Common myeloid progenitor, CD34-positive (primary cell): Measurements from ENCODE around the gene SLC13A5.
A peak's percentile ranks its signal among the peaks of the same experiment; 100 is the strongest.

Experiments used
- CTCF ChIA-PET: fragments of 350-600 bp; sonication (Branson Sonifier 250); formaldehyde crosslinking; loops from one replicate; lab custom pipeline; 2021; ENCODE audit warnings: antibody characterized with exemption; lab: Charles Lee
- POLR2A ChIA-PET: fragments of 350-600 bp; sonication (Branson Sonifier 250); formaldehyde crosslinking; loops from one replicate; lab custom pipeline; 2021; ENCODE audit warnings: antibody characterized with exemption; lab: Charles Lee
- DNase-seq, 3 donors: peaks; one replicate each; pipeline versions ENCODE4 v3.0.0 to v3.0.0-alpha.2; 2013
- H3K27ac ChIP-seq, 2 experiments: 1 replicate in 1 of 2; 2 replicates in 1 of 2; pipeline ENCODE4 v1.7.0; 2013; ENCODE audit warnings: inconsistent platforms in 2 of 2, low read length in 2 of 2, mild to moderate bottlenecking in 2 of 2, low read depth in 1 of 2, moderate library complexity in 1 of 2; ENCODE audit not compliant: severe bottlenecking in 2 of 2, insufficient read depth in 1 of 2, poor library complexity in 1 of 2
- H3K27me3 ChIP-seq, 5 experiments: replicated peaks in 2 of 5; 1 replicate in 3 of 5; 2 replicates in 2 of 5; pipeline versions ENCODE4 v1.6.1 to v1.7.0; 2013; ENCODE audit warnings: low read length in 4 of 5, mild to moderate bottlenecking in 2 of 5, moderate library complexity in 2 of 5, inconsistent platforms in 1 of 5; ENCODE audit not compliant: insufficient read depth in 5 of 5, control insufficient read depth in 4 of 5
- H3K36me3 ChIP-seq, 4 experiments: 1 replicate in 2 of 4; 2 replicates in 2 of 4; pipeline versions ENCODE4 v1.6.1 to v1.7.0; 2013; ENCODE audit warnings: low read length in 3 of 4, control low read depth in 1 of 4, mild to moderate bottlenecking in 1 of 4; ENCODE audit not compliant: control insufficient read depth in 4 of 4, insufficient read depth in 4 of 4
- H3K4me1 ChIP-seq, 4 experiments: 1 replicate in 3 of 4; 2 replicates in 1 of 4; pipeline versions ENCODE4 v1.6.1 to v1.7.1; 2013; ENCODE audit warnings: low read length in 3 of 4, mild to moderate bottlenecking in 3 of 4, control low read depth in 1 of 4, inconsistent platforms in 1 of 4, moderate library complexity in 1 of 4; ENCODE audit not compliant: control insufficient read depth in 4 of 4, insufficient read depth in 4 of 4; ENCODE audit errors: control extremely low read depth in 1 of 4
- H3K4me3 ChIP-seq, 7 experiments: 1 replicate in 4 of 7; 2 replicates in 3 of 7; pipeline versions ENCODE4 v1.5.1 to v1.7.0; 2013; ENCODE audit warnings: mild to moderate bottlenecking in 7 of 7, low read length in 6 of 7, moderate library complexity in 6 of 7, inconsistent platforms in 2 of 7, low read depth in 2 of 7, control low read depth in 1 of 7; ENCODE audit not compliant: insufficient read depth in 4 of 7, control insufficient read depth in 1 of 7; ENCODE audit errors: extremely low read depth in 1 of 7
- H3K9me3 ChIP-seq, 5 experiments: 1 replicate in 4 of 5; 2 replicates in 1 of 5; pipeline versions ENCODE4 v1.6.1 to v1.7.1; 2013; ENCODE audit warnings: low read length in 4 of 5, mild to moderate bottlenecking in 2 of 5, inconsistent platforms in 1 of 5, low read depth in 1 of 5, moderate library complexity in 1 of 5; ENCODE audit not compliant: control insufficient read depth in 4 of 5, insufficient read depth in 2 of 5; ENCODE audit errors: control extremely low read depth in 1 of 5
- WGBS: methylation state at CpG from one replicate; pipeline ENCODE4 v1.1.5; 2013; ENCODE audit not compliant: insufficient coverage; 5-methylcytosine and 5-hydroxymethylcytosine counted together

SLC13A5 gene

DNA sequence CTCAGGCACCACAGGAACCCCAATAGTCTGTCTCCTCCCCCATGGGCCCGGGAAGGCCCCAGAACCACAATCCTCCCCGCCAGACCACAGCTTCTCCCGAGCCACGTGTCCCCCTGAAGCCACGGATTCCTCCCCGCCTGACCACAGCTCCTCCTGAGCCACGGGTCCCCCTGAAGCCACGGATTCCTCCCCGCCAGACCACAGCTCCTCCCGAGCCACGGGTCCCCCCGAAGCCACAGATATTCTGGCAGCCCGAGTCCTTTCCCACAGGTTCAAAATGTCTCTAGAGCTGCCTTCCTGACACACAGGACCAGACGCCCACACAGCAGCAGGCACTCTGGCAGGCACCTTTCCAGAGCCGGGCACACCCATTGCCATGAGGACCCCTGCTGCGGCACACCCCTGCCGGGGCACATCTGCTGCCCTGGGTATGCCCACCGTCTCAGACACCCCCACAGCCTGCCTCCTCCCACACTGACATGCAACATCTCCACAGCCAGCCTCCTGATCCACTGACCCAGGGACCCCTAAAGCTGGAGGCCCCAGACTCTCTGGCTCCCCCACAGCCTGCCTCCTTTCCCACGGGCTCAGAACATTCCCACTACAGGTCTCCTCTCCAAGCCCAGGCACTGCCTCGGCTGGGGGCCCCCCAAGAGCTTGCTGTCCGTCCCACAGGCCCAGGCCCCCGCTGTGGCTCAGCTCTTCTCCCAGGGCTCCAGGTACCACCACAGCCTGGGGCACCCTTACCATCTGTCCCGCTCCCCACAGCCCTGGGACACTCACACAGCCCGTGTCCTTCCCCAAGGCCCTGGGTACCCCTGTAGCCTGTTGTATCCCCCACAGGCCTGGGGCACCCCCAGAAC lies 74.9 kb downstream of the SLC13A5 start:
- POLR2A ChIA-PET = no interaction called here
- H3K27ac ChIP-seq = no peak overlapping the region
- H3K9me3 ChIP-seq = no peaks in the 10 kb centered on the region
- H3K36me3 ChIP-seq = peaks cover 5 to 17% (median 8%) of the 10 kb centered on the region in 4 experiments
- peak overlapping the region in 1 of 7 experiments; percentile 96 for H3K4me3 ChIP-seq
- H3K4me1 ChIP-seq = peaks cover 7 to 38% (median 31%) of the 10 kb centered on the region in 4 experiments
- CTCF ChIA-PET = interaction anchor here (0.6 to 2.0 kb wide), 2 partner anchors 10 to 202 kb away, joined by 3 to 5 read pairs; no protein-coding TSS in a partner anchor
- 38% methylated on average over 18 of the region's 24 CpGs for WGBS
- DNase-seq = peak in 1 of 3 donors; percentile 20
- no peaks in the 10 kb centered on the region for H3K27me3 ChIP-seq

DNA sequence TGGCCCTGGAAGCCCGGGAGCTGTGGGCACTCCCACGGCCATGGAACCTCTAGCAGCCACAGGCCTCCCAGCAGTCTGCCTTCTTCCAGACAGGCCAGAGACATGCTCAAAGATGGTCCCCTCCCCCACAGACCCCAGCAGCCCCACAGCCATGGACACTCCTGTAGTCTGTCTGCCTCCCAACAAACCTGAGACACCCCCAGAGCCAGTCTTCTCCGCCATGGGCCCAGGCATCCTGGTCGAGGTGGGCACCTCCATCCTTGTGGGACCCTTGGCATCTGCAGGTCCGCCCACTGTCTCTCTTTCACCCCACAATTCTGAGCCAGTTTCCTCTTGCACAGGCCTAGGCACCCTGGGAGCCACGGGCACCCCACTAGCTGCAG lies 75.7 kb downstream of the SLC13A5 start:
- no peaks in the 10 kb centered on the region for H3K9me3 ChIP-seq
- peaks cover 5 to 21% (median 11%) of the 10 kb centered on the region in 4 experiments for H3K36me3 ChIP-seq
- H3K27ac ChIP-seq = no peak overlapping the region
- no peak for DNase-seq
- WGBS = 93% methylated on average over 6 of the region's 6 CpGs
- CTCF ChIA-PET = interaction anchor here (1.1 kb wide), 1 partner anchor 22 kb away, joined by 3 read pairs; no protein-coding TSS in a partner anchor
- H3K27me3 ChIP-seq = no peaks in the 10 kb centered on the region
- peaks cover 7 to 37% (median 31%) of the 10 kb centered on the region in 4 experiments for H3K4me1 ChIP-seq
- POLR2A ChIA-PET = no interaction called here
- no peak overlapping the region for H3K4me3 ChIP-seq

DNA sequence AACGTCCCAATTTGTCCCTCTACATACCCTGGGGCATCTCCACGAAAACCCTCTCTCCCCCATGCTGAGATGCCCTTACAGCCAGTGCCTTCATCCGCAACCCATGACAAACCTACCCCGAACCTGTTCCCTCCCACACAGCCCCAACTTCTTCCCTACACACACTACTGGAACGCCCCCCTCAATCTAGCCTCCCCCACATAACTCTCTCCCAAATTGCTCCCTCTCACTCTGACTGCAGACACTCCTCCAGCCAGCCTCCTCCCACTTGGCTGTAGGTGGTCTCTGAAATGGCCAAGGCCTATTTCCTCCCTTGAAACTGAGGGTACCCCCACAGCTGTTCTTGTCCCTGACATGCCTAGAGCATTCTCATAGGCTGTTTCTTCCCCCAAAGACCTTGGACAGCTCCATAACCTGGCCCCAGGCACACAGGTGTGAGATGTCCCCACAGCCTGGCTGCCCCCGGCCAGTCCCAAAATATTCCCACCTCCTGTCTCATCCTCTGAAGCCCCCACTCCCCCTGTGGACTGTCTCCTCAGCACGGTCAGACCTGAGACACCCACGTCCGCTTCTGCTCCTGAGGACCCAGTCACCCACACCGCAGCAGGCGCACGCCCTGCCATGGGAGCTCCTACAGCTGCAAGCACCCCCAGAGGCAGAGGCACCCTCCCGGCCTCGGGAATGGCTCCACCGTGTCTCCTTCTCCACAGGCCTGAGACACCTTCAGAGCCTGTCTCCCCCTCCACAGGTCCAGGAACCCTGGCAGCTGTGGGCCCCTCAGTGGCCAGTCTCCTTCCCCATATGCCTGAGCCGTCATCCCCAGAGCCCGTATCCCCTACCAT lies 76.3 kb downstream of the SLC13A5 start:
- Histone ChIP-seq H3K4me1 (peaks cover 6 to 32% (median 29%) of the 10 kb centered on the region in 4 experiments), H3K27me3 (no peaks in the 10 kb centered on the region), H3K4me3 (no peak overlapping the region), H3K36me3 (peaks cover 3 to 25% (median 14%) of the 10 kb centered on the region in 4 experiments), H3K9me3 (no peaks in the 10 kb centered on the region), H3K27ac (no peak overlapping the region)
- ChIA-PET CTCF (interaction anchor here (1.1 to 1.6 kb wide), 2 partner anchors 15 to 21 kb away, joined by 3 read pairs; no protein-coding TSS in a partner anchor), POLR2A (no interaction called here)
- WGBS = 95% methylated on average over 15 of the region's 17 CpGs
- DNase-seq = no peak

DNA sequence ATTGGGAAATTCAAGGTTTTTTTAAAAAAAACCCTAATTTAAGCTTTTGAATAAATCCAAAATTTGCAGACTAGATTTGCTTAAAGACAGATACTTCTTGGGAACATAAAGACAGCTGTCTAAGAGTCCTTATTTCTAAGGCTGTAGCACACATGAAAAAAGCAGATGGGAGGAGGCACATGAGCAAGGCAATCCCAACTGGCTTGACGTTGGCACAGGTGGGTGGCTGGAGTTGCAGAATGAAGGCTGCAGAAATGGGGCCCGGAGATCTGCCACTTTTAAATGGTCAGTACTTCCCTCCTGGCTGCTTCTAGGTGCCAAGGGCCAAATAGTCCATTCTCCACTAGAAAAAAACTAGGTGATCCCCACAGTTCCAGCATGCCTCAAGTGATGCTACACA lies 77.1 kb downstream of the SLC13A5 start:
- Histone ChIP-seq H3K4me1 (peaks cover 0 to 25% (median 24%) of the 10 kb centered on the region in 4 experiments), H3K36me3 (peaks cover 3 to 26% (median 16%) of the 10 kb centered on the region in 4 experiments), H3K27me3 (no peaks in the 10 kb centered on the region), H3K4me3 (no peak overlapping the region), H3K27ac (no peak overlapping the region), H3K9me3 (no peaks in the 10 kb centered on the region)
- WGBS = 100% methylated on average over 2 of the region's 2 CpGs
- ChIA-PET CTCF (interaction anchor here (1.6 kb wide), 1 partner anchor 14 kb away, joined by 3 read pairs; no protein-coding TSS in a partner anchor), POLR2A (no interaction called here)
- DNase-seq = no peak
